Sigmoid colon (tissue), 4 donors: ENCODE data around the gene FAM111A.
A peak's percentile ranks its signal among the peaks of the same experiment; 100 is the strongest.

Experiments used
- CTCF ChIP-seq, 4 experiments: fragments of 450-650 bp in 3 of 4; fragments of 200-600 bp in 1 of 4; IDR thresholded peaks; one replicate each; pipeline ENCODE4 v1.5.1; 2016 to 2019; ENCODE audit warnings: antibody characterized with exemption in 4 of 4, mild to moderate bottlenecking in 3 of 4, moderate library complexity in 2 of 4
- POLR2A ChIP-seq, 2 donors: fragments of 450-650 bp; IDR thresholded peaks; one replicate each; pipeline ENCODE4 v1.6.1; 2016; ENCODE audit warnings: antibody characterized with exemption in 2 of 2, mild to moderate bottlenecking in 2 of 2, moderate library complexity in 2 of 2
- POLR2AphosphoS5 ChIP-seq, 4 donors: sonication (generic); formaldehyde crosslinking; IDR thresholded peaks; one replicate each; pipeline ENCODE4 v1.6.1; 2017; ENCODE audit warnings: antibody characterized with exemption in 4 of 4

- peak; percentile 80 to 98 (median 92) for TF ChIP-seq CTCF (IDR thresholded peaks at IDR 0.05)
- no peak for TF ChIP-seq POLR2AphosphoS5 (IDR thresholded peaks at IDR 0.05)
- no peak for TF ChIP-seq POLR2A (IDR thresholded peaks at IDR 0.05)
Measured at GRCh38 chr11:59135648-59136461, 6.8 kb upstream of the FAM111A start.
